ENCODE data around the gene TCF4.

Gene TCF4

GRCh38 chr18:55214534-55214933 lies 373.5 kb downstream of the TCF4 start:
- DNase-seq: no peak

GRCh38 chr18:55213586-55213985 lies 374.4 kb downstream of the TCF4 start:
- DNase-seq: no peak

- DNase-seq: no peak
Measured at GRCh38 chr18:55206927-55207326, 381.1 kb downstream of the TCF4 start.

GRCh38 chr18:55202232-55202917 lies 385.6 kb downstream of the TCF4 start:
- no peak for DNase-seq

- no peak for DNase-seq
Measured at GRCh38 chr18:55199291-55199963, 388.6 kb downstream of the TCF4 start.

GRCh38 chr18:55195863-55196262 lies 392.1 kb downstream of the TCF4 start:
- DNase-seq: no peak

- no peak for DNase-seq
Measured at GRCh38 chr18:55189972-55190371, 398.0 kb downstream of the TCF4 start.

- DNase-seq: no peak
Measured at GRCh38 chr18:55186588-55186987, 401.4 kb downstream of the TCF4 start.

GRCh38 chr18:55185391-55185790 lies 402.6 kb downstream of the TCF4 start:
- DNase-seq: no peak

GRCh38 chr18:55179835-55180234 lies 408.2 kb downstream of the TCF4 start:
- DNase-seq: no peak

- no peak for DNase-seq
Measured at GRCh38 chr18:55179425-55179824, 408.6 kb downstream of the TCF4 start.

- DNase-seq: no peak
Measured at GRCh38 chr18:55173291-55173690, 414.7 kb downstream of the TCF4 start.

Data from COR-L47 (cell line).